Right lobe of liver (tissue), 6 donors: ENCODE measurements around the gene DAND5. TPM values are rescaled to one million over a fixed set of nuclear protein-coding genes. Genes with fewer than 3 reads are reported as not detected.
A peak's percentile ranks its signal among the peaks of the same experiment; 100 is the strongest.
"Not testable (repeated sequence)": the region's sequence is repeated elsewhere in the genome, so short reads cannot be mapped to it uniquely, and the experiment has no call there.

ENCODE experiments used
- ATAC-seq, 4 donors: fragments of 200-7000 bp; cut with Tn5 transposase; one replicate each; pipeline ENCODE4 v1.9.1; 2020; ENCODE audit warnings: mild to moderate bottlenecking in 4 of 4, moderate library complexity in 4 of 4
- DNase-seq, 3 donors: peaks; one replicate each; pipeline ENCODE4 v3.0.0-alpha.2; 2020
- H3K27ac ChIP-seq, 3 donors: fragments of 200-600 bp; one replicate each; pipeline ENCODE4 v1.8.0; 2022
- H3K27me3 ChIP-seq, 2 donors: fragments of 200-600 bp; one replicate each; pipeline ENCODE4 v1.8.0; 2022
- H3K36me3 ChIP-seq, 4 donors: fragments of 200-600 bp; sonication (generic) in 1 of 4; one replicate each; pipeline versions ENCODE4 v1.5.1 to v1.8.0; 2017 to 2022; ENCODE audit warnings: control low read depth in 1 of 4
- H3K4me1 ChIP-seq, 4 donors: fragments of 200-600 bp; sonication (generic) in 1 of 4; one replicate each; pipeline versions ENCODE4 v1.5.1 to v1.8.0; 2017 to 2022; ENCODE audit warnings: control low read depth in 1 of 4
- H3K4me3 ChIP-seq, 3 donors: fragments of 200-600 bp; one replicate each; pipeline ENCODE4 v1.8.0; 2022
- H3K9me3 ChIP-seq, 4 donors: fragments of 200-600 bp; sonication (generic) in 1 of 4; one replicate each; pipeline versions ENCODE4 v1.5.1 to v1.8.0; 2017 to 2022; ENCODE audit warnings: control low read depth in 1 of 4
- POLR2A ChIP-seq: fragments of 450-650 bp; IDR thresholded peaks from one replicate; pipeline ENCODE4 v1.6.1; 2017; ENCODE audit warnings: antibody characterized with exemption, mild to moderate bottlenecking
- WGBS: methylation state at CpG from one replicate; pipeline ENCODE4 v1.1.6; 2018; ENCODE audit warnings: low coverage, low lambda C conversion rate; ENCODE audit not compliant: insufficient coverage; ENCODE audit errors: missing lambda C conversion rate; 5-methylcytosine and 5-hydroxymethylcytosine counted together
- intact Hi-C, 2 donors: fragments of 100-400 bp; cut with DNase I; formaldehyde crosslinking; loops; one replicate each; pipeline versions ENCODE4 v1.11.2 to v1.14.1; 2022
- total RNA-seq, 6 experiments: library from RNA; depleted of rRNA in 2 of 6; stranded (reverse); fragments of >200 nt in 2 of 6; fragmentation: NEBNext Ultra II Directional in 3 of 6; extraction: Animal tissue kit (Norgen Biotek cat#: 25700) in 3 of 6; gene quantifications; one replicate each; pipeline versions ENCODE4 v1.1.0 to v1.2.4, GENCODE V29; 2016 to 2023
- TF ChIP-seq, protein P1 (sequence below), 4 donors: fragments of 200-600 bp in 3 of 4; fragments of 450-650 bp in 1 of 4; IDR thresholded peaks; one replicate each; pipeline versions ENCODE4 v1.5.1 to v1.8.0; 2016 to 2022; ENCODE audit warnings: antibody characterized with exemption in 4 of 4, mild to moderate bottlenecking in 2 of 4
- donor health status: DM: no; HTN: yes; CAD: no.
- donor health status: DM: no; HTN: no; CAD: no.
- donor health status: DM: no; HTN: no; CAD: no.
- donor health status: DM: no; HTN: yes; CAD: no.
- donor health status: DM: no; HTN: yes; CAD: no.

The DAND5 gene
- total RNA-seq, 6 experiments from 2014 or later = not detected

GRCh38 chr19:12952488-12953137, 16.8 kb upstream of the DAND5 start:
- TF ChIP-seq, protein P1, sequence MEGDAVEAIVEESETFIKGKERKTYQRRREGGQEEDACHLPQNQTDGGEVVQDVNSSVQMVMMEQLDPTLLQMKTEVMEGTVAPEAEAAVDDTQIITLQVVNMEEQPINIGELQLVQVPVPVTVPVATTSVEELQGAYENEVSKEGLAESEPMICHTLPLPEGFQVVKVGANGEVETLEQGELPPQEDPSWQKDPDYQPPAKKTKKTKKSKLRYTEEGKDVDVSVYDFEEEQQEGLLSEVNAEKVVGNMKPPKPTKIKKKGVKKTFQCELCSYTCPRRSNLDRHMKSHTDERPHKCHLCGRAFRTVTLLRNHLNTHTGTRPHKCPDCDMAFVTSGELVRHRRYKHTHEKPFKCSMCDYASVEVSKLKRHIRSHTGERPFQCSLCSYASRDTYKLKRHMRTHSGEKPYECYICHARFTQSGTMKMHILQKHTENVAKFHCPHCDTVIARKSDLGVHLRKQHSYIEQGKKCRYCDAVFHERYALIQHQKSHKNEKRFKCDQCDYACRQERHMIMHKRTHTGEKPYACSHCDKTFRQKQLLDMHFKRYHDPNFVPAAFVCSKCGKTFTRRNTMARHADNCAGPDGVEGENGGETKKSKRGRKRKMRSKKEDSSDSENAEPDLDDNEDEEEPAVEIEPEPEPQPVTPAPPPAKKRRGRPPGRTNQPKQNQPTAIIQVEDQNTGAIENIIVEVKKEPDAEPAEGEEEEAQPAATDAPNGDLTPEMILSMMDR (IDR thresholded peaks at IDR 0.05) = no peak
- no peak for TF ChIP-seq POLR2A
- Histone ChIP-seq H3K27ac (peak overlapping the region in 1 of 3 donors; percentile 43), H3K36me3 (peaks cover 0 to 59% (median 27%) of the 10 kb centered on the region in 4 donors), H3K9me3 (no peaks in the 10 kb centered on the region), H3K27me3 (no peaks in the 10 kb centered on the region), H3K4me1 (peaks cover 0 to 5% (median 0%) of the 10 kb centered on the region in 4 donors), H3K4me3 (no peak overlapping the region)
- no peak for DNase-seq
- 33% methylated on average over 7 of the region's 12 CpGs for WGBS
- ATAC-seq = no peak
- intact Hi-C loops = no loop called here

DNA sequence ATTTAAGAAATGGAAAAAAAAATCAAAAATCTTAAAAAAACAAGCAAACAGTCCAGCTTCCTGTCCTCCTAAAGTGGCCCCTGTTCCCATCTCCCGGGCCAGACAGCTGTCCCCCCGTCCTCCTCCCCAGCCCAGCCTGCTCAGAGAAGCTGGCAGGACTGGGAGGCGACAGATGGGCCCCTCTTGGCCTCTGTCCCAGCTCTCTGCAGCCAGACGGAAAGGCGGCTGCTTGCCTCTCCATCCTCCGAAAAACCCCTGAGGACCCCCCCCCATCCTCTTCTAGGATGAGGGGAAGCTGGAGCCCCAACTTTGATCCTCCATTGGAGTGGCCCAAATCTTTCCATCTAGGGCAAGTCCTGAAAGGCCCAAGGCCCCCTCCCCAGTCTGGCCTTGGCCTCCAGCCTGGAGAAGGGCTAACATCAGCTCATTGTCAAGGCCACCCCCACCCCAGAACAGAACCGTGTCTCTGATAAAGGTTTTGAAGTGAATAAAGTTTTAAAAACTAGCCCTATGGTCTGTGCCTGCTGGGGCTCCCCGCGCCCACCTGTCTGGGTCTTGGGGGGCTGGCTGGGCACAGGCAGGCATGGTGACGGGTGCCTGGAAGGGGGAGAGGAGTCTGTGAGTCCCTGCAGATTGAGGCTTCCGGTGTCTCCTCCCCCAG, 16.1 kb upstream of the DAND5 start:
- TF ChIP-seq POLR2A = no peak
- TF ChIP-seq, protein P1 (IDR thresholded peaks at IDR 0.05) = no peak
- H3K27me3 ChIP-seq = no peaks in the 10 kb centered on the region
- peaks cover 0 to 52% (median 26%) of the 10 kb centered on the region in 4 donors for H3K36me3 ChIP-seq
- DNase-seq = no peak
- no peak for ATAC-seq
- 17% methylated on average over 3 of the region's 11 CpGs for whole genome bisulfite sequencing
- intact Hi-C loops = no loop called here
- H3K4me3 ChIP-seq = no peak overlapping the region
- H3K9me3 ChIP-seq = no peaks in the 10 kb centered on the region
- H3K4me1 ChIP-seq = peaks cover 0 to 5% (median 0%) of the 10 kb centered on the region in 4 donors
- peak overlapping the region in 1 of 3 donors; percentile 43 for H3K27ac ChIP-seq

DNA sequence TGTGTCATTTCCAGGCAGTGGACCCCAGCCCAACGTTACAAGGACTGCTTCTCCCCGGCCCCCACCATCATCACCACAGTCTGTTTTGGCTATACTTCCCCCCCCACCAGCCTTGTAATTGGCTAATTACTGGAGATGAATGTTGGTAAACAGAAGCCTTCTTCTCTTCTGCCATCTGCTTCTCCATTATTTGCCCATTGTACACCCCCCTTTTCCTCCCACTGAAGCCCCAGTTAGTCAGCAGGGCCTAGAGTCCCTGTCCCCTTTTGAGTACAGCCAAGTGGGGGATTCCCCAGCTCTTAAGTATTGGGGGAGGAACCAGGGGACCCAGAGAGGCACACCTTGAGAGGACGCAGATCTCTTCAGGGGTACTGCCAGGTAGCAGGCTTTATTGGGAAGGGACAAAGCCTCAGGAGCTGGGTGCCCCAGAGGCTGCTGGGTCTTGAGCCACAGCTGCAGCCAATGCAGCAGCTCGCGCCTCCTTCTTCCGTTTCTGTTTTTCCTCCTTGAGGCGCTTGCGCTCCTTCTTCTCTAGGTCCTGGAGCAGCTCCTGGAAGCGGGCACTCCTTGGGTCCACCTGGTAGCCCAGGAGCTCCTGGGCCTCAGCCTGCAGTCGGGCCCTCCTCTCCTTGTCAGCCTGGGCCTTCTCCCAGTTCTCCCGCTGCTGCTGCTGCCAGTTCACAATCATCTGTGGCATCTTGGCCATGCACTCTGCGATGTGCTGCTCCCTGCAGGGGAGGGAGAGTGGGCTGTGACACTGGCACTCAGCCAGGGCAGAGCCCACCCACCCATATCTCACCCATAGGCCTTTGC, 15.4 kb upstream of the DAND5 start:
- Histone ChIP-seq H3K36me3 (peaks cover 0 to 45% (median 20%) of the 10 kb centered on the region in 4 donors), H3K4me1 (peaks cover 0 to 5% (median 0%) of the 10 kb centered on the region in 4 donors), H3K27ac (no peak overlapping the region), H3K9me3 (no peaks in the 10 kb centered on the region), H3K4me3 (no peak overlapping the region), H3K27me3 (no peaks in the 10 kb centered on the region)
- 30% methylated on average over 2 of the region's 12 CpGs for WGBS
- no peak for DNase-seq
- ATAC-seq = no peak
- TF ChIP-seq POLR2A = no peak
- TF ChIP-seq, protein P1 (IDR thresholded peaks at IDR 0.05) = no peak
- intact Hi-C loops = no loop called here

DNA sequence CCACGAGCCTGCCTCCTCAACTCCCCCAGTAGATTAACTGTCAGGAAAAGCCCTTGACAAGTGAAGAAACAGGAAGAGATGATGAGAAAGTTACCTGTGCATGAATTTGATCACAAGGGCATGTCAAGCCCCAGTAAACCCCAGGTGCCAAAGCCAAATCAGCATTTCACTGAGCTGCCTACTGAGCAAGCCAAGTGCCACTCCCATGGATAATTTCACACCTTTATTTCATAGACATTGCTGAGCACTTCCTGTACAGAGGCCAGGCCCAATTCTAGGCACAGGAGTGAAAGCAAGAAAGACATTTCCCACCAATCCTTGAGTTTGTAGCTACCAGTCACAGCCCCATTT, 14.8 kb upstream of the DAND5 start:
- ATAC-seq (no peak), DNase-seq (no peak)
- no CpG with 5 or more reads among the region's 1 CpG for WGBS
- TF ChIP-seq, protein P1 (IDR thresholded peaks at IDR 0.05) = no peak
- no peak for TF ChIP-seq POLR2A
- Histone ChIP-seq H3K36me3 (peaks cover 0 to 39% (median 16%) of the 10 kb centered on the region in 4 donors), H3K27ac (no peak overlapping the region), H3K4me1 (peaks cover 0 to 5% (median 0%) of the 10 kb centered on the region in 4 donors), H3K27me3 (no peaks in the 10 kb centered on the region), H3K9me3 (no peaks in the 10 kb centered on the region), H3K4me3 (no peak overlapping the region)
- intact Hi-C loops = no loop called here

- ATAC-seq, H3K9me3 ChIP-seq, DNase-seq, H3K4me1 ChIP-seq, intact Hi-C loops, H3K4me3 ChIP-seq, H3K27ac ChIP-seq, H3K27me3 ChIP-seq: not testable (repeated sequence)
- 97% methylated on average over 4 of the region's 9 CpGs for WGBS
- H3K36me3 ChIP-seq = peaks cover 0 to 29% (median 10%) of the 10 kb centered on the region in 4 donors
Observed at GRCh38 chr19:12955575-12955974, 13.8 kb upstream of the DAND5 start.
